HG02678 (cell line): Measurements from ENCODE around the gene NBEAL2.
"Not testable (repeated sequence)": the region's sequence is repeated elsewhere in the genome, so short reads cannot be mapped to it uniquely, and the experiment has no call there.

ENCODE experiments used
- ATAC-seq: cut with Tn5 transposase; IDR thresholded peaks from one replicate; pipeline ENCODE4 v1.9.1; 2021; ENCODE audit warnings: mild to moderate bottlenecking, moderate library complexity; ENCODE audit not compliant: unreplicated experiment

NBEAL2 gene

DNA sequence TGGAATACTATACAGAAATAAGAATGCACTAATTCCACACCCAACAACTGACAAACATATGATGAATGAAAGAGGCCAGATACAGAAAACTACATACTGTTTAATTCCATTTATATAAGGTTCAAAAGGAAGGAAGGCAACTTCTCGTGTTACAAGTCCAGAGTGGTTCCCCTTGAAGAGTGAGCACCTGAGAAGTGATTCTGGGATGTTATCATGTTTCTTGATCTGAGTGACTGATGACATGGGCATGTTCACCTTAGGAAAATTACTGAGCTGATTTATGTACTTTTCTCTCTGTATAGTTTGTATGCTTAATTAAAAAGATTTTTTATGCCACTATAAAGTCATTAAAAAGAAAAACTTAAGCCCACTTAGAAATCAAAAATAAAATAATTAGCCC is 16.5 kb upstream of the NBEAL2 start:
- ATAC-seq: no peak

GRCh38 chr3:46964038-46964590 is 15.4 kb upstream of the NBEAL2 start:
- not testable (repeated sequence) for ATAC-seq

GRCh38 chr3:46965151-46965550 is 14.3 kb upstream of the NBEAL2 start:
- no peak for ATAC-seq

GRCh38 chr3:46966811-46967210 is 12.7 kb upstream of the NBEAL2 start:
- no peak for ATAC-seq

DNA sequence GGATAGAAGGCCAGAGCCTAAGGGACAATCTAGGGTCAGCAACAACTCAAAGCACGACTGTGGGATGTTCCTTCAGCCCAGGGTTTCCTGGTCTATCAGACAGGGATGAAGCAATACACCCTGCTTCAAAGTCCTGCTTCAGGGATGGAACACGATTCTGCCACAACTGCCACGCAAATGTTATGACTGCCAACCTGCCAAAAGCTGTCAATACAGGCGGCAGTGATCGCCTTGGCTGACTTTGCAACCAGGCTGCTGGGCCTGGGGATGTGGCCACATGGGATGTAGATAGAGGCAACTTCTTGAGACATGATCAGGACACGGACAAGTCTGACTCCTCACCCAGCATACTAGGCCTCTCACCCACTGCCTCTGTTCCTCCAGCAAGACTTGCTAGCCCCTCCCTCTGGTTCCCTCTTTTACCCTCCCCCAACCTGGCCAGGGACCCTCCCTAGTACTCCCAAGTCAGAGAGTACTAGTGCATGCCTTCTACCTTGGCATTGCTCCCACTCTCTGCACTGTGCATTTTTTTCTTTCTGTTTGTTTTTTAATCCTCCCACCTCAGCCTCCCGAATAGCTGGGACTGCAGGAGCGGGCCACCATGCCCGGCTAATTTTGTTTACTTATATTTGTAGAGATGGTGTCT is 10.6 kb upstream of the NBEAL2 start:
- no peak for ATAC-seq

DNA sequence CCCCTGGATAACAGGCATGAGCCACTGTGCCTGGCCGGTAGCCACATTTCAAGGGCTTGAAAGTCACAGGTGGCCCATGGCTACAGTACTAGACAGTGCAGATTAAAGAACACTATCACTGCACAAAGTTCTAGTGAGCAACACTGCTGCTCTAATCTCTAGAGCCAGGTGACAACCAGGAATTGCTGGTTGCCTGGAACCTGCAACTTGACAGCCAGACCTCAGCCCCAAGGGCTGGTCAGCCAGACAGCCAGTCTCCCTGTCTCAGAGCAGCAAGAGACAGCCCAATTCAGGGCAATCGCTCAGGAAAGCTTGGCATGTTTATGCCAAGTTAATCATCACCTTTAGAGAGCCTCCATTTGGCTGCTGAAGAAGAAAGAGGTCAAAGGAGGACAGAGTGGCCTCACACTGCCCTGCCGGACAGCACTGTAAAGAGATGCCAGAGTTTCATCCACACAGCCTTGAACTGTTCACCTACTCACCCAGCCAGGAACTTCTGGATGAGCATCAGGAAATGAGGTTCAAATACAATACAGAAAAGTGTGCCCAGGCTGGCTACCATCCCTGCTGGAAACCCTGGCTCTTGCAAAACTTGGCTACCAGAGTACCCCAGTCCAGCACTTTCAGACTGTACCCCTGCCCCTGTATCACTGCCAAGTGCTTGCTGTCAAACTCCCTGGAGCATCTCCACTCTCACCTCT is 8.9 kb upstream of the NBEAL2 start:
- no peak for ATAC-seq

DNA sequence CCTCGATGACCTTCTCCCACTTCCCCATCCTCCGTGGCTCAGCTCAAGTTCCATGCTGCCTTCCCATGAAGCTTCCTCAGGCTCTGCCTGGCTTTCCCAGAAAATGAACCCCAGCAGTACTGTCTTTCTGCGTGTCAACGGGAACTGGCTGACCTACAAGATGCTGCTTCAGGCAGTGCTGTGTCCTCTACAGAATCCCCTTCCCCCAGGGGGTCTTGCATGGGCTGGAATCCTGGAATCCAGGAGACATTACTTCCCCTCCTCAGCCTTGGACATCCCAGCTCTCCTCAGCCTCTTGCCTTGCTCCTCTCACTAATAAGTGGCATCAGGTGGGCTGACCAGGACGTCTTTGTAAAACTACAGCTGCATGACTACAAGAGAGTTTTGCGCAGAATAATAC is 8.3 kb upstream of the NBEAL2 start:
- no peak for ATAC-seq

- ATAC-seq: no peak
Measured at GRCh38 chr3:46971742-46972141, 7.7 kb upstream of the NBEAL2 start.

DNA sequence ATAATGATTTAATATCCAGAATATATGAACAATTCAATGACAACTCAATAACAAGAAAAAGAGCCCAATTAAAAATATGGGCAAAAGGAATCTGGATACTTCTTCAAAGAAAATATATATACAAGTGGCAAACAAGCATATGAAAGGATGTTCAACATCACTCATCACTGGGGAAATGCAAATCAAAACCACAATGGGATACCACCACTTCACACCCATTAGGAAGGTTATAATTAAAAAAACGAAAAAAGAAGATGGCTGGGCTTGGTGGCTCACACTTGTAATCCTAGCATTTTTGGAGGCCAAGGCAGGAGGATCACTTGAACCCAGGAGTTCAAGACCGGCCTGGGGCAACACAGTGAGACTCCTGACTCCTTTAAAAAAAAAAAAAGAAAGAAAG is 7.1 kb upstream of the NBEAL2 start:
- ATAC-seq: no peak

- ATAC-seq: no peak
Measured at GRCh38 chr3:46974421-46975171, 4.9 kb upstream of the NBEAL2 start.

GRCh38 chr3:46976326-46977190 is 2.9 kb upstream of the NBEAL2 start, which contains the start of gene CCDC12:
Gene CCDC12, minus strand, starts transcription at chr3:46976745. Its CDS starts 13 bp downstream, at chr3:46976732.
- ATAC-seq: peak; percentile 65

GRCh38 chr3:46977811-46978195 is 1.7 kb upstream of the NBEAL2 start:
- ATAC-seq: no peak

GRCh38 chr3:46978381-46978780 is 1.1 kb upstream of the NBEAL2 start:
- no peak for ATAC-seq

- peak; percentile 5 for ATAC-seq
Measured at GRCh38 chr3:46979958-46980497, 562 bp downstream of the NBEAL2 start.

DNA sequence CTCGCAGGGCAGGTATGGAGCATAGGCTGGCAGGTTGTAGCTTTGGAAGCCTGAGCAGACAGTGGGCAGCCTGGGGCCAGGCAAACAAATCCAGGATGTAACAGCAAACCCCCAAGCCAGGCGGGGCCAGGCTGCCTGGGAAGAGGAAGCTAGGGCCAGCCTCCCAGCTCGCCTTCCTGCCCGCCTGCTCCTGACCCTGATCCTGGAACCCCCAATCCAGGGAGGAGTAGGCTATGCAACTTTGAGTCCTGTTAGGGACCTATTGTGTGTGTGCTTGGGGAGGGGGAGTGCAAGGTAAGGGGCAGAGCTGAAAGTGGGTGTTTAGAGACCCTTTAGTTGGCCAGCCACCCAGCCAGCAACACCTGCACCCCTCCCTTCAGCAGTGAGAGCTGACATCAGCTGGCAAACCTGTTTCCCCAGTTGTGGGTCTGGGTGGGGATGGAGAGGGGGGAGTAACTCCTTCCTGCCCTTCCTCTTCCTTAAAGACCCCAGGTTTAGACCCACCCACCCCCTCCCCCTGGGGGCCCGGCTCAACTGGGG is 2.5 kb downstream of the NBEAL2 start:
- ATAC-seq: no peak

DNA sequence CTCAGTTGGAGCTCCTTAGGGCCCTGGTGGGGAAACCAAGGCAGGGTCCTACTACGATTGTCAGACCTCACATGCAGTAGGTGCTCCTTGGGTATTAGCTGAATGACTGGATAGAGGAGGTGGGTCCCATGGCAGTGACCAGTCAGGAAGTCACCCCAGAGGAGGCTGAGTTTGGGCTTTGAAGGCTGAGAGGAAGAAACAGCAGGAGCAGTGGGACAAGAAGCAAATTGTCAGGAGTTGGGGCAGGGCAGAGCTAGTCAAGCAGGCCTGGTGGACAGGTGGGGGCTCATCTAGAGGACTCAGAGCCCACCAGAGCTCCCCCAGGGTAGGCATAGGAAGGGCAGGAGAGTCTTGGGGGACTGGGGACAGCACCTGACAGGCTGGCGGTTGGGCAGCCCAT is 3.1 kb downstream of the NBEAL2 start:
- ATAC-seq: no peak

- no peak for ATAC-seq
Measured at GRCh38 chr3:46984591-46985459, 5.4 kb downstream of the NBEAL2 start.

DNA sequence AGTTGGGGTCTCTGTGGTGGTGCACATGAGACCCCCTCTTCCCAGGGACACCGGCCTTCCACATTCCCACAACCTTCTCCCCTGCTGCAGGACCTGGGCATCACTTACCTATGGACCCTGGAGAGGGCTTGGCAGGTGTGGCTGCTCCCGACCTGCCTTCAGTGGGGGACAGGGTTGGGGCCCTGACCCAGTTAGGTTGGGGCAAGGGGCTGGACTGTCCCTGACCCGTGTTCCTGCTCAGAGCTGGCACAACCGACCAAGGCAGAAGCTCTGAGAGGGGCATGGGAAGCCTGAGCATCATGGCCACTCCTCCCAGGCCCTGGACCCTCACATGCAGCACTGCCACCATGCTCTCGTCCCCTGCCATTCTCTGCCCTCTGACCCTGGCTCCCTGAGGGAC is 6.1 kb downstream of the NBEAL2 start:
- no peak for ATAC-seq

GRCh38 chr3:46986055-46986730 is 6.7 kb downstream of the NBEAL2 start:
- ATAC-seq: no peak
